ENCODE data around the gene ELF1.

DNA sequence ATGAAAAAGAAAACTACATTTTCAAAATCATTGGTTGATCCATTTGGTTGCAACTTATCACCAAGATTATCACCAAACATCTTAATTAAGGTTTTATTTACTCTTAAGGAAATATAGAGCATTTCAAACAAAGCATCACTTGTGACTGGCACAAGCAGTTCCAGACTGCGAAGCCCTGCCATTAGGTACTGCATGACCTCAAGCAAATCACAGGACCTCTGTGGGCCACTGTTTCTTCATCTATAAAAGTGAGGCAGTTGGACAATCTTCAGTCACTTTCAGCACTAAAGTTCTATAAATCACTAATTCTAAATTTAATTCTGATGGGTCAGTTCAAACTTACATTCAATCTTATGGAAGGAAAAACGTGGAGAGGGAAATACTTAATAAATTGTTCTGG is 2.0 kb downstream of the ELF1 start:
- no peak for TF ChIP-seq EZH2 (IDR thresholded peaks at IDR 0.05)
- TF ChIP-seq POLR2AphosphoS5 (IDR thresholded peaks at IDR 0.05; ENCODE audit: borderline replicate concordance, low read depth, low read length), result no peak
- no peak for TF ChIP-seq FOXP2 (optimal IDR thresholded peaks at IDR 0.05; ENCODE audit: control extremely low read depth, extremely low read length, insufficient read depth)
